AG09309 (cell line): ENCODE data around the gene CKB.
A peak's percentile ranks its signal among the peaks of the same experiment; 100 is the strongest.

Experiments used
- DNase-seq: peaks from one replicate; pipeline ENCODE4 v3.0.0-alpha.2; 2010; ENCODE audit warnings: low read depth
- H3K4me3 ChIP-seq: 2 replicates; pipeline ENCODE4 v1.5.1; 2011; ENCODE audit warnings: mild to moderate bottlenecking, low read depth, low read length, moderate library complexity; ENCODE audit not compliant: control insufficient read depth
- TF ChIP-seq, protein P1 (sequence below): IDR thresholded peaks from 2 replicates; pipeline ENCODE4 v1.5.1; 2011; ENCODE audit warnings: mild to moderate bottlenecking, low read depth, low read length, inconsistent platforms; ENCODE audit not compliant: insufficient read depth, control insufficient read depth; ENCODE audit errors: missing control alignments

The CKB gene

DNA sequence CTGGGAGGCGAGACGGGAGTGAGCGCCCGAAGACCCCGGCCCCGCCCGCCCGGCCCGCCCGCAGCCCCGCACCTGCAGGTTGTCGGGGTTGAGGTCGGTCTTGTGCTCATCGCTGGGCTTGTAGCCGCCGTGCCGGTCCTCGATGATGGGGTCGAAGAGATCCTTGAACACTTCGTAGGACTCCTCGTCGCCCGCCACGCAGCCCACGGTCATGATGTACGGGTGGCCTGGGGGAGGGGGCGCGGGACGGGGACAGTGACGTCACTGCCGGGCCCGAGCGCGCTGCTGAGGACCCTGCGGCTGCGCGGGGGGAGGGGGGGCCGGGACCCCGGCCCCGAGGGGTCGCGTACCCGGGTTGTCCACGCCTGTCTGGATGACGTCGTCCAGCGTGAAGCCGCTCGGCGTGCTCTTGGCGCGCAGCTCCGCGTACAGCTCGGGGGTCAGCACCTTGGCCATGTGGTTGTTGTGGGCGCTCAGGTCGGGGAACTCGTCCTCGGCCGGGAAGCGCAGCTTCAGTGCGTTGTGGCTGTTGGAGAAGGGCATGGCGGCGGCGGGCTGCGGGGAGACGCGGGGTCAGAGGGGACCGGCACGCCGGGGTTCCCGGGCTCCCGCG, 573 bp downstream of the CKB start:
- DNase-seq: no peak
- TF ChIP-seq, protein P1, sequence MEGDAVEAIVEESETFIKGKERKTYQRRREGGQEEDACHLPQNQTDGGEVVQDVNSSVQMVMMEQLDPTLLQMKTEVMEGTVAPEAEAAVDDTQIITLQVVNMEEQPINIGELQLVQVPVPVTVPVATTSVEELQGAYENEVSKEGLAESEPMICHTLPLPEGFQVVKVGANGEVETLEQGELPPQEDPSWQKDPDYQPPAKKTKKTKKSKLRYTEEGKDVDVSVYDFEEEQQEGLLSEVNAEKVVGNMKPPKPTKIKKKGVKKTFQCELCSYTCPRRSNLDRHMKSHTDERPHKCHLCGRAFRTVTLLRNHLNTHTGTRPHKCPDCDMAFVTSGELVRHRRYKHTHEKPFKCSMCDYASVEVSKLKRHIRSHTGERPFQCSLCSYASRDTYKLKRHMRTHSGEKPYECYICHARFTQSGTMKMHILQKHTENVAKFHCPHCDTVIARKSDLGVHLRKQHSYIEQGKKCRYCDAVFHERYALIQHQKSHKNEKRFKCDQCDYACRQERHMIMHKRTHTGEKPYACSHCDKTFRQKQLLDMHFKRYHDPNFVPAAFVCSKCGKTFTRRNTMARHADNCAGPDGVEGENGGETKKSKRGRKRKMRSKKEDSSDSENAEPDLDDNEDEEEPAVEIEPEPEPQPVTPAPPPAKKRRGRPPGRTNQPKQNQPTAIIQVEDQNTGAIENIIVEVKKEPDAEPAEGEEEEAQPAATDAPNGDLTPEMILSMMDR: no peak
- peak overlapping the region; percentile 18 for H3K4me3 ChIP-seq

DNA sequence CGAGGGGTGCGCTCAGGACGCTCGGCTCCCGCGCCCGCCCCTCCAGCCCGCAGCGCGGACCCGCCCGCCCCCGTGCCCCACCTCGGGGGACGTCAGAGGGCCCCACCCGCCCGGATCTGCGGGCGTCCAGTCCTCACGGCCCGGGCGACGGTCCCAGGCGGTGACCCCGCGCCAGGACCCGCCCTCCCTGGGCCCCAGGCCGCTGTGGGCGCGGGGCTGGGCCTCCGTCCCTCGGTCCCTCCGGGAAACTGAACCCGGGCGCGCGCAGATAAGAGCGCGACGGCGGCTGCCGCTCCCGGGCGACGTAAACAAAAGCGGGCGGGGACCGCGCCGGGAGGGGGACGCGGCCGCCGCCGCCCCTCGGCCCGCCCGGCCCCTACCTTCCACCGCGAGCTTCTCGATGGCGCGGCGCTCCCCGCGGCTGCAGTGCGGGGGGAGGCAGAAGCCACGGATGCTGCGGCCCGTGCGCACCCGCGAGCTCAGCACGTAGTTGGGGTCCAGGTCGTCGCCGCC, 1.1 kb downstream of the CKB start:
- TF ChIP-seq, protein P1: no peak
- peak overlapping the region; percentile 13 for H3K4me3 ChIP-seq
- no peak for DNase-seq

DNA sequence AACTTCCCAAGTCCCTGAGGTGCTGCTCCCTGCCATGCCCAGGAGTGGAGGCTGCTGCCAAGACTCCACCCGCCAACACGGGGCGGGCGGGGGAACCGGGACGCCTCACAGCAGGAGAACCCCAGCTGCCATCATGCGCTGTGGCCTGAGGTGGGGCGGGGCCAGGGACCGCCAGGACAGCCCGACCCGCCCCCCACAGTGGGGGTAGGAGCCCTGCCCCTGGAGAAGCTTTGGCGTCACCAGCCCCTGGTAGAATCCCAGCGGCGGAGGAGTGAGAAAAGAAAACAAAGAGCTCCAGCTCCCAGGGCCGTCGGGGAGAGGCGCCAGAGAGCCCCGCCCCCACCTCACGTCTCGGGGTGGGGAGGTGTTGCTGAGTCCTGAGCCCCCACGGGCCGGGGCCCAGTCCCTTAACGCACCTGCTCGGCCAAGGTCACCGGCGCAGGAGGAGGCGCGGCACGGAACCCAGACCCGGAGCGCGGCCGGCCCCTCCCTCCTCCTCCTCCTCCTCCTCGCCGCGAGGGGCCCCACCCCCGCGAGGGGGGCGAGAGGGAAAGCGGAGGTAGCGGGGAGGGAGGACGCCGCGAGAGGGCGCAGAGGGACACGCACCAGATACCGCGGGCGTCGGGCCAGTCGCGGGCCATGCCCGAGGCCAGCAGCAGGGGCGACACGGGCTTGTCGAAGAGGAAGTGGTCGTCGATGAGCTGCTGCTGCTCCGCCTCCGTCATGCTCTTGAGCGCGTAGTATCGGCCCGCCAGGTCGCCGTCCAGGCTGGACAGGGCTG, 1.8 kb downstream of the CKB start:
- peak overlapping the region; percentile 13 for H3K4me3 ChIP-seq
- TF ChIP-seq, protein P1: peak; percentile 52
- no peak for DNase-seq

DNA sequence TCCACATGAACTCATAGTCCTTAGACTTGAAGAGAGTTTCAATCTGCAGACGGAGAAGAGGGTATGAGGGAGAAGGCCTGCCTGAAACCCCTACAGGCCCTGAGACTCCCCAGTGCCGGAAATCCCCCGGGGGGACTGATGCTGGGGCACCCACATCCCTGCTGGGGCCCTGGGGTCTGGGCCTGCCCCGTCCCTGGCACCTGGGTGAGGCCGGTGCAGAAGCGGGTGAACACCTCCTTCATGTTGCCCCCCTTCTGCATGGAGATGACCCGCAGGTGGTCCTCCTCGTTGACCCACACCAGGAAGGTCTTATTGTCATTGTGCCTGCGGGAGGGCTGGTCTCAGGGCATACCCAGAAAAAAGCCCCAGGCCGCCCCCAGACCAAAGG, 2.4 kb downstream of the CKB start:
- H3K4me3 ChIP-seq: no peak overlapping the region
- TF ChIP-seq, protein P1: no peak
- no peak for DNase-seq

DNA sequence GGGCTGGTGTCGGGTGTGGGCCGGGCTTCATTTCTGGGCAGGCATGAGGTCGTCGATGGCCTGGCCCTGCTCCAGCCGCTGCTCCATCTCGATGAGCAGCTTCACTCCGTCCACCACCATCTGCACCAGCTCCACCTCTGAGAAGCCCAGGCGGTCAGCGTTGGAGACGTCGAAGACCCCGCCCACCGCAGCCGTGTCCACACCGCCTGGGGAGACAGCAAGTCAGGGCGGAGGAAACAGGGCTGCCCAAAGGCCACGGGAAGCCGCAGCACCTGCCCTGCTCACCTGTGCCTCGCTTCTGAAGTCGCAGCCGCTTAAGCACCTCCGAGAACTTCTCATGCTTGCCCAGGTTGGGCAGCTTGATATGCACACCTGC, 2.8 kb downstream of the CKB start:
- TF ChIP-seq, protein P1: no peak
- DNase-seq: no peak
- no peak overlapping the region for H3K4me3 ChIP-seq

DNA sequence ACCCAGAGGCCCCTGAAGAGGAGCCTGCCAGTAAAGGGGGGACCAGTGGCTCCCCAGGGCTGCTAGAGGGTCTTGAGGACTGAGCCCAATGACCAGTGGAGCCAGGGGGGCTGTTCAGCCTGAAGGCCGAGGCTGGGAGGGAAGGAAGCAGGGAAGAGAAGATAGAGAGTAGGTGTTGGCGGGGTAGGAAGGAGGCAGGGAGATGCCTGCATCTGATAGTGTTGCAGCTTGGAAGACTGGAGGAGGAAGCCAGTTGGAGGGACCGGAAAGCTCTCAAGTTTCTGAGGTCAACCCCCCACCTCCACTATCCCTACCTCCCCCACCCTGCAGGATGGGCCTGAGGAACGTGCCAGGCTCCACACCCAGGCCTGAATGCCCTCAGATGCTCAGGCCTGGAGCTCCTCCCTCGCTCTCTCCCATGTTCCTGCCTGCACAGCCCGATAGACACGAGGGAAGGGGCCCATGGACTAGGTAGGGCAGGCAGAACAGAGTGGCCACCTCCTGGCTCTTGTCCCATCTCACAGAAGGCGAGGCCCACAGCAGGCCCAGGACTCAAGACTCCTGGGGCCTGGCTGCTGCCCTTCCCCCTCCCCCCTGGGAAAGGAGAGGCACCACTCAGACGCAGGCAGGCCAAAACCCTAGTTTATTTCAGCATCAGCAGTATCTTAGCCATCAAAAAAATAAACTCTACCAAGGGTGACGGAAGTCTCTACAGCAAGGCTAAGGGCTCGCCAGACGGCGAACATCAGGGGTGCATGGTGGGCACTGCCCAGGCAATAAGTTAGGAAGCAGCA, 3.4 kb downstream of the CKB start:
- TF ChIP-seq, protein P1: no peak
- DNase-seq: no peak
- H3K4me3 ChIP-seq: no peak overlapping the region
